NT2/D1 (cell line): ENCODE data around the gene TBC1D30.

ENCODE experiments used
- YY1 ChIP-seq: IDR thresholded peaks from 2 replicates; pipeline ENCODE4 v1.6.1; 2011; ENCODE audit not compliant: insufficient read length, insufficient read depth
- ZNF274 ChIP-seq: IDR thresholded peaks from 2 replicates; pipeline ENCODE4 v1.6.1; 2011; ENCODE audit warnings: mild to moderate bottlenecking, low read depth, low read length

DNA sequence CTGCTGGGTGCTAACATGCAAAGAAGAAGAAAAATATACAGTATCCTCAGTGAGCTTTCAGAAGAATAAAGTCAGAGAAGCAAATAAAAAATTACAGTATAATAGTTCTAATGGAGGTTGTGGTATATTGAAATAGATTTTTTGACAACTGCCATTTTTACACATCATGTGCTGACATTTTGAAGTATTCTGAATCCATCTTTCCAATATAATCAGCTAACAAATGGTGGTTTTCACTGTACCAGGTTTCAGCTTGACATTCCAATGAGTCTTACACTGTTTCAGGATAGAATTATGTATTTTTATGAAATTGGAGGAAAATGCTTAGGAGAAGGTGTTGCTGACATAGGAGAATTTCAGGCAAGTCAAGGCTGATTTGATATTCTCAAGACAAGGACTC lies 26.3 kb upstream of the TBC1D30 start:
- TF ChIP-seq YY1 (no peak), ZNF274 (no peak)
